Activated T-cell treated with anti-CD3 and anti-CD28 coated beads for 4 hours (primary cell): Measurements from ENCODE around the gene CACNA1F.

ENCODE experiments used
- DNase-seq: peaks from one replicate; pipeline ENCODE4 v3.0.0-alpha.2; 2020

CACNA1F gene

DNA sequence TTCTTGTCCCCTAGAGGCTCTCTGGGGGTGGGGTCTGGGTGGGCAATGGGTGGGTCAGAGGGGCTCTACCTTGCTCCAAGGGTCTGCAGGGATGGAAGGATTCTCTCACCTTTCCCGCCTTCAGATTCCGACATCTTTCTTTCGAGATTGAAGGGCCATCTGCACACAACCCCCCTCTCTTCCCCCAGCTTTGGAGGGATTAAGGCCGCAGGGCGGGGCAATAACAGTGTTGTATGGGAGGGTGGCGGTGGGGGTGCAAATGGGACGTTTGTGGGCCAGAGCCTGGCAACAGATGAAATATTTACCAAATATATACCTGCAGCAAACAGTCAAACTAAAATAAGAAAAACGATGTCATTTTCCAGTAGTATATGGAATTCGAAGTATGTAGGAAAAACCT, at the start of gene CACNA1F:
TSS of gene CACNA1F (minus strand) at position 165 of the 400 bp plus-strand sequence. CDS start at position 134, 31 bp downstream.
- DNase-seq, result no peak

DNA sequence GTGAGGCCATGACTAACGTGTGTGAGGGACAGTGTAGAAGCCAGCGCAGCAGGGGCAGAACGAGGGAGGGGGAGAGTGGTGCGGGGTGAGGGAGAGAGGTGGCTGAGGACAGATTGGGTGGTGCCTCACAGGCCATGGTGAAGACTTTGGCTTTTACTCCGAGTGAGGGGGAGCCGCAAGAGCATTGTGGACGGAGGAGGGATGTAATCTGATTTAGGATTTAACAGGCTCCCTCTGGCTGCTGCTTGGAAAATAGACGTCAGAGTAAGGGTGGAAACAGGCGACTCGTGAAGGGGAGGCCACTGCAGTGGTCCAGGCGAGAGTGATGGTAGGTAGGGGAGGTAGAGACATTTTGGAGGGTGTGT, 49.5 kb upstream of the CACNA1F start:
- no peak for DNase-seq

DNA sequence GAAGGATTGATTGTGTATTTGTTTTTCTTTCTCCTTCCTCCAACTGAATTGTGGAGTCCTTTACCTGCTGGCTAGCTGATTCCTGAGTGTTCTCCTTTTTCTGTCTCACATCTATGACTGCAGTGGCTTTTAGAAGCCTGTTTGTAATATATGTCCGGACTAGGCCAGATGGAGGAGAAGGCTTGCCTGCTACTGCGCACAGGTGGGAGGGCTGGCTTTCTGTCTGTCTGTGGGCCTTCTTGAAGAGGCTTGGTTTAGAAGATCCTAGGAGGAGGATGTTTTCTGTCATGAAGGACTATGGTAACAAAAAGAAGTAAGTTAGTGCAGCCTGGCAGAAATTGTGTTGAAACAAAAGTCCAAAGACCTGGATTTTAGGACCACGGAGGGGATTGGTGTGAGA, 44.9 kb upstream of the CACNA1F start:
- no peak for DNase-seq

DNA sequence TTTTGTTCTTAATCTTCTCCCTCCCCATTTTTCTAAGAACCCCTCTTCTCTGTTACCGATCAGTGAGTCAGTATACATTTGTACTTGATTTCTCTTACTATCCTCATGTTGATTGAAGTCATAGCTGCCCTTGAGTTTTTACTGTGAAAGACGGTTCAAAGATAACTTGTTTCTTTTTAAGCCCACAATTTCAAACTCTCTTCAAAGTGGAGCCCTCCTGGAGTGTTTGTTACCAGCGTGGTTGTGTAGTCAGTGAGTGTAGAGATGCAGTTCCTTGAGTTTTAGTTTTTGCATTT, 44.3 kb upstream of the CACNA1F start:
- DNase-seq, result no peak

DNA sequence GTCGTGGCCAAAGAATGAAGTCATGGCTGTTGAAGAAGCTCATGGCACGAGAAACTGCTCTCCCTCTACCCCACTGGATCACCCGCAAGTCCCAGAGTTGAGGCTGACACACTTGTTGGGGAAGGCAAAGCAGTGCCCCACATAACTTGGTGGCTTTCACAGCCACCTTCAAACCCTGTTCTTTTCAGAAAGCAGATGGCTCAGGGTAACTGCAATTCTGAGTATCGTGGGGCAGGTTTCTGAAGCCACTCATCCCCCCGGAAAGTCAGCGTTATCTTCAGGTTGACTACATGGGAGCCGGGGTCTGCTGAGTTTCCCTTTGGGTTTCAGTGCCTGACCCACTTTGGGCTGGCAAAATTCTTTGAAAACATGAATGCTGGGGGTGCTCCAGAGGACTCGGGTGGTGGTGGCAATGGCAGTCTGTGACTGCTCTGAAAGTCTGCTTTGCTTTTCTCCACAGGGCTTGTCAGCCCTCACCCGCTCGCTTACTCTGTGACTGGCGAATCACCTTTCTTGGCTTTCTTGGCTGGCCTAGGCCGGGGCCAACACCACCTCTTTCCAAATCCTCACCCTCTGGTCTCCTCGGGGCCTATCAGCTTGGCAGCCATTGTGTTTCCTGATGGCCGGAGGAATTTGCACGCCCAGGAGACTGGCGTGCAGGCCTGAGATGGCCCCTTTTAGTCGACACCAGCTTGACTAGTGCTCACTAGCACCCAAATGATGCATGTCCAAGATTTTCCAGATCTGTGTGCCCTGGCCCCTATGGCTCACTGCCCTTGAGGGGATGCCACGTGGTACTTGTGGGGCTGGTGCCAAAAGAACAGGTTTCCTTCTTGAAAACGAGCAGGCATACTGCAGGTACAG, 43.8 kb upstream of the CACNA1F start:
- no peak for DNase-seq

DNA sequence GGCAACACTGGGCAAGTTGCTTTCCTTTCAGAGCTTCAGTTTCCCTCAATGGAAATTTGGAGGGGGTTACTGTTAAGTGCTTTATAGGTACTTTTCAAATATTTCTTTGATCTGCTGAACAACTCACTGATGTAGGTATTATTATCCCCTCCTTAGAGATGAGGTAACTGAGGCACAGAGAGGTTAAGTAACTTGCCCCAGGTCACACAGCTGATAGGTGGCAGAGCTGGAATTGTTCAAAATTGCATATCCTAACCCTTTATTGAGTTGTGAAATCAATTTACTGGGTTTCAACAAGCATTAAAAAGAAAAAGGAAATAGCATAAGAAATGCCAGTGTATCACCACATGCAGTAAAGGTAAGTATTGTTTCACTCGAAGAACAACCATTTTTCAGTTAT, 43.1 kb upstream of the CACNA1F start:
- no peak for DNase-seq

DNA sequence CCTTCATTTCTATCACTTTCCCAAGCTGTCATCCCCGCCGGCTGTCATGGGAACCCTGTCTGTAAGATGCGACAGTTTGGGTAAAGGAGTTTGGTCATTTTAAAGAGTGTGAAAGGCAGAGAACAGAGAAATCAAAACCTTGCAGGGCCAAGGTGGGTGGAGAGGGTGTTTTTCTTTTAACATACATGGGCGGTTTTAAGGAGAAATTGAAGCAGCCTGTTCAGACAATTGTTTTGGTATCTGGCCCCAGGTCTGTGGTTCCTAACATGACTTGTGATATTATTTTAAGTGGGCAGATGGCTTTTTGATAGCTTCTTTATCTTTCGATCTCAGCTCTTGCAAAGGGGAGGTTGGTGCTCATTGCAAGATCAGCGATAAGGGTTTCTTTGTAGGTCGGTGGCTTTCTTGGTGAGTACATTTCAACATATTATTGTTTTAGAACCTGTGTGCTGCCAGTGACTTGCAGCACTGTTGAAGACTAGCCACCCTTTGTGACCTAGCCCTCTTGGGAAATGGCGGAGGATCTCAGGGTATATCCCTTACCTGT, 40.1 kb upstream of the CACNA1F start:
- DNase-seq, result no peak

DNA sequence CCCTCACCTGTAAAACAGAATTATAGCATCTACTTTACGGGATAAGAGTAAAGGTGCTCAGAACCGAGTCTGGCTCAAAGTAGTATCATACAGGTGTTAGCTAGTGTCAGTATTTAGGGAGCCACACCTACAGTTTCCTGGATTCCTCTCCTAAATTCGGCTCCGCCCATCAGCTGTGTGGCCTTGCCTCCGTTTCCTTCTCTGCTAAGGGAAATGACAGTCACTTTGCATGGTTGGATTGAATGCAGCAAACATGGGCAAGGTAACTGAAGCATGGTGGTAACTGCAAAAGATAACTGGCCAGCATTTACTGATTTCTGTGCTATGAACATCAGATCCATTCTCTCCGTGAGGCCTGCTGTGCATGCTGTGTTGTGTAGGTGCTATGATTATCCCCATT, 39.3 kb upstream of the CACNA1F start:
- DNase-seq, result no peak

DNA sequence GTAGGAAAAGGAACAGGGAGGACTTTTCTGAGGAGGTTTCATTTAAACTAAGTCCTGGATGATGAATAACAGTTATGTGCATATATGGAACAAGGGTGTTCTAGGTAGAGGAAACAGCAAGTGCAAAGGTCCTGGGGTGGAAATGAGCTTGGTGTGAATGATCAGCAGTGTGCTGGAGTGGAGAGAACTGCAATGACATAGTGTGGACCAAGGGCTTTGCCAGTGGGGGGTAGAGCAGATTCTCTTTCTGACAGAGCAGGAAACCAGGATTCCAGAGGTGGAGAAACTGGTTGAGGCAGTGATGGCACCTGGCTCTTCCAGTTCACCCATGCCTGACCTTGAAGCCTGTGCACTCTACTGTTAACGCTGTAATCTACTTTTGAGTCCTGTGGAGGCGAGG, 38.2 kb upstream of the CACNA1F start:
- DNase-seq, result no peak

DNA sequence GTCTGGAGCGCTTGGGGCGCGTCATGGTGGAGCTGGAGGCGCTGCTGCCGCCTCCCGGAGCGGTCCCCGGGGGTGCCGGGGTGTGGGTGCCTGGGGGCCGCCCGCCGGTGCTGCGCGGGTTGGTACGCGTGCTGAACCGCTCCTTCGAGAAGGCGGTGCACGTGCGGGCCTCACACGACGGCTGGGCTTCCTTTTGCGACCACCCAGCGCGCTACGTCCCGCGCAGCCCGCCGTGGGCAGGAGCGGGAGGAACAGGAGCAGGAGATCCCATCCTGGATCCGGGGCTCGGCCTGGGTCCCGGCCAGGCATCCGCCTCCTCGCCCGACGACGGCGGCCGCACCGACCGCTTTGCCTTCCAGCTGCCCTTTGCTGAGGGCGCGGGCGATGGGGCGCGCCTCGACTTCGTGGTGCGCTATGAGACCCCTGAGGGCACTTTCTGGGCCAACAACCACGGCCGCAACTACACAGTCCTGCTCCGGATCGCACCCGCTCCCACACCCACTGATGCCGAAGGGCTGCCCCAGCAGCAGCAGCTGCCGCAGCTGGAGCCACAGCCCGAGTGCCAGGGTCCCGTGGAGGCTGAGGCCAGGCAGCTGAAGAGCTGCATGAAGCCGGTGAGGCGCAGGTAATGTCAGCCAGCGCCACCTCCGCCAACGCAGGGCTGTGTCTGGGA, 37.2 kb upstream of the CACNA1F start:
- no peak for DNase-seq

DNA sequence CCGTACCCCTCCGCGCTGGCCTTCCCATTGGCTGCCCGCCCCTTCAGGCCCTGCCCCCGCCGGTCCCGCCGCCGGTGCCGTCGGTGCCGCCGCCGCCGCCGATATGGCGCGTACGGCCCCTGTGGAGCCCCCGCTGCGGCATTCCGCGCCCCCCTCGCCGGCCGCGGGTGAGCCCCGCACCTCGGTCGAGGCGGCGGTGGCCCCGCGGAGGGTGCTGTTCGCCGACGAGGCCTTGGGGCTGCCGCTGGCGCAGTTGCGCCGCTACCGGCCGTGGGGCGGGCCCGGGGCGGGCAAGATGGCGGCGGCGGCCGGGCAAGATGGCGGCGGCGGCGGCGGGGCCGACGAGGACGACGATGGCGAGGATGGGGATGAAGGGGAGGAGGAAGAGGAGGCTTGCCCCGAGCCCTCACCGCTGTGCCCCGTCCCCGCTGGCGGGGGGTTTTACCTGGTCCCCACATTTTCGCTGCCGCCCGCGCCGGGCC, 36.7 kb upstream of the CACNA1F start, which contains the start of gene PPP1R3F:
TSS of gene PPP1R3F (plus strand) at position 27 of the 482 bp plus-strand sequence. CDS start at position 104, 77 bp downstream.
- no peak for DNase-seq

DNA sequence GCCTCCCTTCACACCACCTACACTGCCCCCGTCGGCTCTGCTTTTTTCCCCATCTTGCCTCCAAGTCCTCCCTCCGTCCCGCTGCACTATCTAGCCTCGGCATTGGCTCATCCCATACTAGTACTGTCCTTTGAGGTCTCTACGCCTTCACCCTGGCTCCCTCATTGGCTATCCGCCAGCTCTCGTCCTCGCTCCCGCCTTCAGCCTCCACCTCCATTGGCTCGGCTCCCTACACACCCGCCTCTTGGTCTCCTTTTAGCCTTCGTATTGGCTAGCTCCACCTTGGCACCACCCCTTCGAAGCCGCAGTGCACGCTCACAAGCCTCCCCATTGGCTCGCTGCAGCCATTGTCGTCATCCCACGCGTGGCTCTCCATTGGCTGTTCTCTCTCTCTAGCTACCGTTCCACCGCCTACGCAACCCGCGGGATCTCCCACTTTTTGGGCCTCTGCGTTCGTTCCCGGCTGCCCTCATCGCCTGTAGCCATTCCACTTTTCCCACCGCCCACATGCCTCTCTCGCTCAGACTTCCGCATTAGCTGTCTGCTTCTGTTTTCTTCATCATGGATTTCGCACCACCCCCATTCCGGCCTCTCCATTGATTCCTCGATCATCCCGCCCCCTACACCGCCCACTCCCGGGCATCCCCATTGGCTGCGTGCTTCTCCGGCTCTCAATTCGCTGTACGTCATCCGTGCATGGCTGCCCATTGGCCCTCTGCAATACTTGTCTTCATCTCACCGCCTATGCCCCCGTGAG, 36.0 kb upstream of the CACNA1F start:
- peak; percentile 89 for DNase-seq

DNA sequence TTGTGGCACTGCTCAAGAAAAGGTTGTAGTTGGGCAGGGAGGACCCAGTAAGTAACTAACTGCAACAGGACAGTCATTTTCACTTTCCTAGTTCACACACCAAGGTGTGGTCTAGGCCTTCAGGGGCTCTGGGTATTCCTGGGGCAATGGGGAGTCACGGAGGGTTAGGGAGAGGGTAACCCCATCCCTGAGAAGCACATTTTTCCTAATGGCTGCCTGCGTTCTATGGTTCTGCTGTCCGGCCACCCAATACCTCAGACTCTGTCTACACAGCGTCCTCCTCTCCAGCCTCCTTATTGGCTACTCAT, 35.5 kb upstream of the CACNA1F start:
- no peak for DNase-seq

DNA sequence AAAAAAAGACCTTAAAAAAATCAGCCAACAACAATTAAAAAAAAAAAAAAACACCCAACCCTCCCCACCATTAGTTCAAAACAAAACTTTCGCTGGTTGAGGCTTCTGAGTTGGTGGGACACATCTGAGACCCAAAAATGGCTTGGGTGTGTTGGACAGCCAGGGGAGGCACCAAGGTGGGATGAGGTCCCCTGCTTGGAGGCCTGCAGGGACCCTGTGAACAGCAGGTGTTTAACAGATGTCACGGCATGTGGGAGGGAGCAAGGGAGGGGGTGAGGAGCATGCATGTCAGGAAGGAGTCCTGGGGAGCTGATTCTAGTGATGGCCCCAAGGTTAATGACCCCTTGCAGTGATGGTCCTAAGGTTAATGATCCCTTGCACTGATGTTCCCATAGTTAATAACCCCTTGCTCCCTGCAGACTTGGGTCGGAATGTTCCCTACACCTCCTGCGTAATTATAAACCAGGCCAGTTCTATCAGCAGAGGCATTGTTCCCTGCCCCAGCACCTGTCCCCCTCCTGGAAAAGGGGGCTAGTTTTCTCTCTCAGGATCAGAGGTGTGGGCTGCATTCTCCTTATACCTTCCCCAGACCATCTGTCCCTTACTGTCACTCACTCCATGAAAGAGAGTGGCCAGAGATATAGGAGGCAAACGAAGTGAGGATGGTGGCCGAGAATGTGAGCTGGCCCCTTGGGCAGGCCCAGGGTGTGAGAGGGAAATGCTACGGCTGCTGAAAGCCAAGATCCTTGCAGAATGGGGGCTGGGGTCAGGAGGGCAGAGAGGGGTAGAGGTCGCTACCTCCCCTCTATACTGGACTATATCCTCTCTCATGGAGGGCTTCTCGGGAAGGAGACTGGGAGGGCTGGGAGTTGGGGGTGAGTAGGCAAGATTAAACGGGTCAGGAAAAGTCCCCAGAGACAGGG, 33.6 kb upstream of the CACNA1F start:
- no peak for DNase-seq

DNA sequence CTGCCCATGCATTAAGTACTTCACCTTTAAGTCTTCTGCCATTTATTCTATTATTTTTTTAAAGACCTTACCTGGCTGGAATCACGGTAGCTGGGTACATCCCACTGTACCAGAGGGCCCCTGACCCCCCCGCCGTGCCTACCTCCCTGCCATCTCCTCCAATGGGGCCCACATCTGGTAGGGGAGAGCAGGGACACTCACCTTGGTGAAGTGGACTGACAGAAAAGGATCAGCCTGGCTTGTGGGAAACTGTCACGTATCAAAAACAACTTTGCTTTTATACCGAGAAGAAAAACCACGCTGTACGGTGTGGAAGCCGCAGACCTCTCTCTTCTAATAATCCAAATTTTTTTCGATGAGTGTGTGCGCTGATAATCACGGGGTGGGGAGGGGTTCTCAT, 31.3 kb upstream of the CACNA1F start, which contains the start of gene FOXP3:
TSS of gene FOXP3 (minus strand) at position 251 of the 400 bp plus-strand sequence. CDS start 6,205 bp downstream, outside the sequence.
- no peak for DNase-seq

DNA sequence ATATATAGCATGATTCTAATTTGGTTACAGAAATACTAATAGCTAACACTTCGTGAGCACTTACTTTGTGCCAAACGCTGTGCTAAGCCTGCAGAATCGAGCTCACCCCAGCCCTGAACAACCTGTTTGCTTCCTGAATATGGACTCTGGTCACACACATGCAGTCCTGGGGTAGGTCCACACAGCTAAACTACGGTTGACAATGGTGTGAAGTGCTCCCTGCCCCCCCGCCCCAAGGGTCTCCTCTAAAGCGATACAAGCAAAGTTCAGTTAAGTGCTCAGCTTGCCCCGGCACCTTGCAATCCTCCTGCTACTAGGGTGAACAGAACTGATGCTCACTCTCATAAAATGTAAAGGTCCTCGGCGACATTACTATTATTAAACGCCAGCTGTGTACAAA, 30.5 kb upstream of the CACNA1F start:
- DNase-seq, result no peak

DNA sequence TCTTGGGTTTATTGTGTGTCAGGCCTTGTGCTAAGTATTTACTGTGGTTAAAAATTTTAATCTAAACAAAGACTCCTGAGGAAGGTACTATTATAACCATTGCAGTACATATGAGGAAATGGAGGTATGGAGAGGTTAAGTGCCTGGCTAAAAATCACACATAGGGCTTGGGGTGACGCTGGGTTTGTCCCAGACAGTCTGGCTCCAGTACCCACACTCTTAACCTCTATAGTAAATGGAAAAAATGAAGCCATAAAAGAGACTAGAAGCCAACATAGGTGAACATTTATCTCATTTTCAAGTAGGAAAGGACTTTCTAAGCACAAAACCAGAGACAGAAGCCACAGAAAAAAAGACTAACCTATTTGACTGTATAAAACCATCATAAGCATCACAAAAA, 29.5 kb upstream of the CACNA1F start:
- DNase-seq, result no peak

DNA sequence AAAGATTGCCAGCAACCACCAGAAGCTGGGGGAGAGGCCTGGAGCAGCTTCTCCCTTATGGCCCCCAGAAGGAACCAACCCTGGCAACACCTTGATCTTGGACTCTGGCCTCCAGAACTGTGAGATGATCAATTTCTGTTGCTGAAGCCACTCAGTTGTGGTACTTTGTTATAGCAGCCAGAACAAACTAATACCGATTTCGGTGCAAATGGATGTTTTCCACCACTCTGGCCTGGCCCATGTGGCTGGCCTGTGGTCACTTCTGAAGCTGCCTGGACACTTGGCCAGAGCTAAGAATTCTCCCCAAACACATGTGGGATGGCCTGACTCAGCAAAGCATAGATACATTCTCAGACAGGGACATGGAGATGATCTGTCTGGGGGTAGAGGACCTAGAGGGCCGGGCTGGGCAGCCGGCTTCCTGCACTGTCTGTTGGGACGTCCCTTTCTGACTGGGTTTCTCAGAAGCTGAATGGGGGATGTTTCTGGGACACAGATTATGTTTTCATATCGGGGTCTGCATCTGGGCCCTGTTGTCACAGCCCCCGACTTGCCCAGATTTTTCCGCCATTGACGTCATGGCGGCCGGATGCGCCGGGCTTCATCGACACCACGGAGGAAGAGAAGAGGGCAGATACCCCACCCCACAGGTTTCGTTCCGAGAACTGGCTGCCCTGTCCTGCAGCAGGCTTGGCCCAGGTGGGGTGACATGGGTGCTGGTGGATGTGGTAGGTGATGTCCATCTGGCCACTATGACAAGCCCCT, 27.3 kb upstream of the CACNA1F start:
- DNase-seq, result no peak

DNA sequence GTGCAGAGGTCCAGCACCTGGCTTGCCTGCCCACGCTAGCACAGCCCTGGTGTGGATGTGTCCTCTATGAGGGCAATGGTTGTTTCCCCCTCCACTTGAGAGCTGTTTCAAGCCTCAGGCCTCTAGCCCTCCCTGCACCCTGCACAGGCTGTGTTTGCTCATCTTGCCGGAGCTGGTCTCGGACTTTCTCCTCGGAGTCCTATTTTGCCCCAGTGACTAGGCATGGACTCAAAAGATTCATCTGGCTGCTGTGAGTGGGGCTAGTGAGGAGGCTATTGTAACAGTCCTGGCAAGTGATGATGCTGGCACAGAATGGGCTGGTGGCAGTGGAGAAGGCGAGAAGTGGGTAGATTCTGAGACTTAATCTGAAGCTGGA, 25.6 kb upstream of the CACNA1F start:
- no peak for DNase-seq

DNA sequence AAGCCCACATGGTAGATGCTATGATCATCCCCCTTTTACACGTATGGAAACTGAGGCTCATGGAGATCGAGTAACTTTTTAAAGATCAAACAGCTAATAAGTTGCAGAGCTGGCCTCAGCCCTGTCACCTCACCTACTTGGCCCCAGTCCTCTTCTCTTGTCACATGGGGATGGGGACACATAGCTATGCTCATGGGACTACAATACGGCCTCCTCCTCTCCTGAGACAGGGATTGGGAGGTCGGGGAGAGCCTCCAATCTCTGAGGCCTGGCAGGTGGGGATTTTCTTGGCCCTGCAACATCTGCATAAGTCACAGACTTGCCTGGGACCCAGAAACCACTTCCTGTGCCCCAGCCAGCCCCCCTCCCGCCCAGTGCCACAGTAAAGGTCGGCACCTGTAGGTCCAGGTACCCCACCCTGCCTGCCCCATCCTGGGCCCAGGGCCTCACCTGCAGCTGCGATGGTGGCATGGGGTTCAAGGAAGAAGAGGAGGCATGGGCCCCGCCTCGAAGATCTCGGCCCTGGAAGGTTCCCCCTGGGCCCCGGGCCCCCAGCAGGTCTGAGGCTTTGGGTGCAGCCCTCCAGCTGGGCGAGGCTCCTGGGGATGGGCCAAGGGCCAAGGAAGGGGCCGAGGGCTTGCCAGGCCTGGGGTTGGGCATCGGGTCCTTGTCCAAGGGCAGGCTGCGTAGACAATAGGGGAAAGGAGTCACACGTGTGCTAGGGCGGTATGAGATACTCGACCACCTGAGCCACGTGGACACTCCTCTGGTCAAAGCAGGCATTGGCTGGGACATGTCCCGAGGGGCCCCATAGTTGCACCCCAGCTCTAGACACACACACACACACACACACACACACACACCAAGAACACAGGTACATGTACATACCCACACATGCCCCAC, 25.0 kb upstream of the CACNA1F start:
- no peak for DNase-seq
